NCI-H128 (cell line): ENCODE measurements around the gene NOL7.
A peak's percentile ranks its signal among the peaks of the same experiment; 100 is the strongest.

Experiments used
- DNase-seq: peaks from one replicate; lab custom pipeline; 2025; ENCODE audit not compliant: unreplicated experiment; lab: John Stamatoyannopoulos, UW

The NOL7 gene

GRCh38 chr6:13614926-13615791 lies at the start of gene NOL7:
Gene NOL7, plus strand, starts transcription at chr6:13615335. Its CDS starts 24 bp downstream, at chr6:13615359.
- DNase-seq: peak; percentile 94

DNA sequence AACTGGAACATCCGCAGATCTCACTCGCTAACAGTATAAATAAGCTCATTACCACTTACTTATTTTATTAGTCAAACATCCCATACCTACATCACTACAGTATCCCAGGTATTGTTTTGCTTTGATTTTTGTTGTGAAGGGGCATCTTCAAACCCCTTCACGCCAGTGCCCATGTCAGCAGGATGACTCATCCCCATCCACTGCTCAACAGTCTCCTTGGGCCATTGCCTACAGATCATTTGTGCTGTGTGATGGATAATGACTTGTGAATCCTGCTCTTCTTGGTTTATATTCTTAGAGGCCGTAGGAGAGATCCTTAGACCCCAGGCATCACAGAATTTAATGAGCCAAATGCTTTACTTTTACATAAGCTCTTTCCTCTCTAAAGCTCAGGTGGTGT lies 49.2 kb upstream of the NOL7 start:
- no peak for DNase-seq

GRCh38 chr6:13566500-13566899 lies 48.6 kb upstream of the NOL7 start:
- no peak for DNase-seq

- no peak for DNase-seq
Observed at GRCh38 chr6:13568970-13569369, 46.2 kb upstream of the NOL7 start.

GRCh38 chr6:13572240-13572639 lies 42.9 kb upstream of the NOL7 start:
- no peak for DNase-seq

- DNase-seq: no peak
Observed at GRCh38 chr6:13572951-13573654, 42.0 kb upstream of the NOL7 start.

GRCh38 chr6:13573669-13574110 lies 41.4 kb upstream of the NOL7 start:
- no peak for DNase-seq

DNA sequence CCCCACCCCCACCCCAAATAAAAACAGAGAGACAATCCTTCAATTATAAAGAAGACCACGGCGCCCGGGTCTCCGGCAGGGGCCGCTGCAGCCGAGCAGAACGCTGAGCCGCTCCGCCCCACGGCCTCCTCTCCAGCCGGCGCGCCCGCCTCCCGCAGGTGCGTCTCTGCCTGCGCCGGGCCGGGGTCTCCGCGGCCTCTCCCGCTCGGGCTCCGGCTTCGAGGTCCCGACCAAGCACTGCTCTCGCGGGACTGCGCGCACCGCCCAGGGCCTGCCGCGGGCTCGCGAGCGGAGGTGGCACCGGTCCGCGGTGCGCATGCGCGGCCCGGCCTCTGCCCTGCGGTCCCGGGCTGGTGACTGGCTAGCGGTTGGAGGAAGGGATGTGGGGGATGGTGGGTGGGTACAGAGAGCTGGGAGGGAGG lies 41.0 kb upstream of the NOL7 start:
- peak; percentile 93 for DNase-seq

DNA sequence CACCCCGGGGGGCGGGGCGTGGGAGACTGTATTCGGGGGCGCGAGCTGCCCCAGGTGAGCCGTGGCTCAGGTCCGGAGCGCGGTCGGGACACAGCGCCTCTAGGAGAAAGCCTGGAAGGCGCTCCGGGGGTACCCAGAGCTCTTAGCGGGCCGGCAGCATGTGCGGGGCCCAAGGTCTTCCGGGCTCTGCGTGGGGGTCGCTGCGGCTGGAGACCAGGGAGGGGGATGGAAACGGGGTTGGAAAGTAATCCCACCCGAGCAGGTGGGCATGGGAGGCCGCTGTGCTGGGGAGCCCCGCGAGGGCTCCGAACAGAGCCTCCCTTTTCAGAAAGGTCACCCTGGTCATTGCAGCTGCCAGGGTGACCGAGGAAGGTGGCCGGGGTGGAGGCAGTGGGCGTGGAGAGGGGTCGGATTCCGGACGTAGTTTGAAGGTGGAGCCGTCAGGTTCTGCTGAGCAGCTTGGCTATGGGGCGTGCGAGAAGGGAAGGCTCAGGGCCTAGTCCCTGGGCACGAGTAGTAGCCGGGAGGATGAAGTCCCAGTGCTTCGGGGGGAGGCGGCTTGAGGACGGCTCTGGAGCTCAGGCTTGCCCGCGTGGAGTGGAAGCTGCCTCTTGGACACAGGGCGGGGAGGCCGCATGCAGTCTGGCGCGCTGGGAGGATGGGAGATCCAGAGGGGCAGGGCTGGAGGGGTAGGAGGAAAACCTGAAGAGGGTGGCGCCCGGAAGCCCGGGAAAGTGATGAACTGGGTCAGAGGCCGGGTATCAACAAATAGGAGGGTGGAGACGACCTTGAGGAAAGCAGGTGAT lies 40.4 kb upstream of the NOL7 start, which contains the start of gene SIRT5:
TSS of gene SIRT5 (plus strand) at position 31 of the 806 bp plus-strand sequence. CDS start 9,510 bp downstream, outside the sequence.
- DNase-seq: peak; percentile 70

DNA sequence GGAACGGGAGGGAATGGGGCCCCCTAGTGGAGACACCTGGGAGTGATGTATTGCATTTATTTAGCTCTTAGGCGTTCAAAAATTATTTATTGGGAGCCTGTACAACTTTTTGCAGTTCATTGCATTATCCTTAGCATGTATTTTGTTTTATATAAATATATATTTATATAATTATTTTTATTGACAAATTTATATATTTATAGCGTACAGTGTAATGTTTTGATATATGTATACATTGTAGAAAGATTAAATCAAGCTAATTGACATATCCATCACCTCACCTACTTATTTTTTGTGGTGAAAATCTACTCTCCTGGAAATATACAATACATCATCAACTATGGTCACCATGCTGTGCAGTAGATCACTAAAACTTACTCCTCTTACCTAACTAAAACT lies 39.8 kb upstream of the NOL7 start:
- no peak for DNase-seq

DNA sequence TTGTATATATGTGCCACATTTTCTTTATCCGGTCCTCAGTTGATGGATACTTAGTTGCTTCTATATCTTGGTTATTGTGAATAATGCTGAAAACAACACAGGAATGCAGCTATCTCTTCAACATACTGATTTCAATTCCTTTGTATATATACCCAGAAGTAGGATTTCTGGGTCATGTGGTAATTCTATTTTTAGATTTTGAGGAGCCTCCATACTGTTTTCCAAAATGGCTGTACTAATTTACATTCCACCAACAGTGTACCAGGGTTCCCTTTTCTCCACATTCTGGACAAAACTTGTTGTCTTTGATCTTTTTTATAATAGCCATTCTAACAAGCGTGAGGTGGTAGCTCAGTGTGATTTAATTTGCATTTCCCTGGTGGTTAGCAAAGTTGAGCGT lies 39.1 kb upstream of the NOL7 start:
- DNase-seq: no peak

GRCh38 chr6:13577926-13578325 lies 37.2 kb upstream of the NOL7 start:
- DNase-seq: no peak

GRCh38 chr6:13579911-13580310 lies 35.2 kb upstream of the NOL7 start:
- DNase-seq: no peak

- no peak for DNase-seq
Observed at GRCh38 chr6:13581700-13582229, 33.4 kb upstream of the NOL7 start.

GRCh38 chr6:13586603-13587542 lies 28.3 kb upstream of the NOL7 start:
- no peak for DNase-seq

GRCh38 chr6:13589801-13590200 lies 25.3 kb upstream of the NOL7 start:
- no peak for DNase-seq

- DNase-seq: no peak
Observed at GRCh38 chr6:13590574-13591153, 24.5 kb upstream of the NOL7 start.

DNA sequence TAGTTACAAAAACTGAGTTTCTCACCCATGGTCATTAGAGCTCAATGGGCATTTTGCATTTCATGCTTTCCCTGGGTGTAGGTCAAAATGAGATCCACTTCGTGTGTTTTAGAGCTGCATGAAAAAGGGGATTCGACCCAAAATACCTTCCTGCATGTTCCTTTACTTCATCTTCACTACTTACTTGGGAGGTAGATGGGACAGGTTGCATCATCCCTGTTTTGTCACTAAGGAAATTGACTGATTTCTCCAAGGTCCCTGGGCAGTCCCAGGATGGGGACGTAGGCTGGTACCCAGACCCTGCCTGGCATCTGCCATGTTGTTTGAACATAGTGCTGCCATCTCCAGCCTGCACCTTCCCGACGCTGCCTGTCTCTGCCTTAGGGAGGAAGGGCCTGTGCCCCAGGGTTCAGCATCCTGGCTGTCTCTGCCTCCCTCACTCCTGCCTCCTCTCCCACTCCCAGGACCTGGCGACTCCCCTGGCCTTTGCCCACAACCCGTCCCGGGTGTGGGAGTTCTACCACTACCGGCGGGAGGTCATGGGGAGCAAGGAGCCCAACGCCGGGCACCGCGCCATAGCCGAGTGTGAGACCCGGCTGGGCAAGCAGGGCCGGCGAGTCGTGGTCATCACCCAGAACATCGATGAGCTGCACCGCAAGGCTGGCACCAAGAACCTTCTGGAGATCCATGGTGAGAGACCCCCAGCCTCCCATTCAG lies 23.8 kb upstream of the NOL7 start:
- DNase-seq: no peak

DNA sequence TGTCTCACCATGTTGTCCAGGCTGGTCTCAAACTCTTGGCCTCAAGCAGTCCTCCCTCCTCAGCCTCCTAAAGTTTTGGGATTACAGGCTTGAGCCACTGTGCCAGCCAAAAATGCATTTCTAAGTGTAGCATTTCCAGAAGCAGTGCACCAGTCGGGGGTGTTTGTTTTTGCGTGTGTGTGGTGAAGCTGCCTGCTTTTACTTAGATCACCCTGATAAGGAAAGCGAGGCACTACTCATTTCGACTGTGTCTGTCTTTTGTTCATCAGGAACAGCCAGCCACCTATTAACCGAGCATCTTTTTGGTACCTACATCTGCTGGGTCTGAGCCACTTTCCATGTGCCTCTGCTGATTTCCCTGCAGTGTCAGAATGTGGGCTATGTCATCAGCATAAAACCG lies 22.0 kb upstream of the NOL7 start:
- no peak for DNase-seq
